T1000 (cell line): ENCODE measurements around the gene AFAP1L2.

Source experiments
- DNase-seq: peaks from one replicate; lab custom pipeline; 2025; ENCODE audit warnings: mixed read lengths; lab: John Stamatoyannopoulos, UW

Gene AFAP1L2

GRCh38 chr10:114266521-114266920 lies 137.8 kb downstream of the AFAP1L2 start:
- no peak for DNase-seq

DNA sequence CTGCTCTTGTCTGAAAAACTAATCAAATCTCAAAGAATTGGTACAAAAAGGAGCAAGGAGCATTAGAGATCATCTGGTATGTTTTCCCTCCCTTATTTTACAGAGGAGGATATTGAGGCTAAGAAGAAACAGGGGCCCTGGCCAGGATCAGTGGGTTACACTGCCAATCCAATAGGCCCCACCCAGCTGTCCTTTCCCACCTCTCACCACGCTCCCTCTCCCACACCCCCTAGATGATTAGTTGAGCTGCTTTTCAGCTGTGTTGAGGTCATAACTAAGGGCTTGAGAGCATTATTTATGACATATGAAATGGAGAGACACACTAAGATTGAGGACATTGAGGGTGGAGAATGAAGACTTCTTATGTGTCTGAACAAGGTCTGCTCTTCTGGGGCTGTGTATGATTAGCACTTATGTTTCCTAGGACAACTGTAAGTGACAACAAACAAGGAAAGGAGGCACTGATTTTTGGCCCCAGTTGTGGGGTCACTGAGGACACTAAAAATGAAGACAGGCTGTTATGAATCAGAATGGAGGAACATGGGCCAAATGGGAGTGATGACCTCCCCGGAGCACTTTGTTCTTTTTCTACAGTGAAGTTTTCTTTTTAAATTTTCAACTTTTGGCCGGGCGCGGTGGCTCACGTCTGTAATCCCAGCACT lies 138.8 kb downstream of the AFAP1L2 start:
- no peak for DNase-seq

GRCh38 chr10:114262496-114262895 lies 141.8 kb downstream of the AFAP1L2 start:
- DNase-seq: no peak

DNA sequence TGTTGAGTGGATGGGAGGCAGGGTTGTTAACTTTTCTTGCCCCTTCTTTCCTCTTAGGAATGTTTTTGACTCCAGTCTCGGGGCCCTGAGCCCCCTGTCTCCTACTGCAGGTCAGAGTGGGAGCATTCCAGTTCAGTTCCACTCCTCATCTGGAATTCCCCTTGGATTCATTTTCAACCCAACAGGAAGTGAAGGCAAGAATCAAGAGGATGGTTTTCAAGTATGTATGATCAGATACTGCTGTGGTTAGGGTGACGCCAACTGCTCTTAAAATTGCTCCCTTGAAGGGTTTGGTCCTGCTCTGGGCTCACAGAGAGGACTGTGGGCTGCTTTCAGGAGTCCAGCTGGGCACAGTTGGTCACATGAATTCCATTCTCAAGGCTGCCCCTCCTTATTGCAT lies 143.2 kb downstream of the AFAP1L2 start:
- no peak for DNase-seq

GRCh38 chr10:114260366-114260765 lies 143.9 kb downstream of the AFAP1L2 start:
- DNase-seq: no peak

DNA sequence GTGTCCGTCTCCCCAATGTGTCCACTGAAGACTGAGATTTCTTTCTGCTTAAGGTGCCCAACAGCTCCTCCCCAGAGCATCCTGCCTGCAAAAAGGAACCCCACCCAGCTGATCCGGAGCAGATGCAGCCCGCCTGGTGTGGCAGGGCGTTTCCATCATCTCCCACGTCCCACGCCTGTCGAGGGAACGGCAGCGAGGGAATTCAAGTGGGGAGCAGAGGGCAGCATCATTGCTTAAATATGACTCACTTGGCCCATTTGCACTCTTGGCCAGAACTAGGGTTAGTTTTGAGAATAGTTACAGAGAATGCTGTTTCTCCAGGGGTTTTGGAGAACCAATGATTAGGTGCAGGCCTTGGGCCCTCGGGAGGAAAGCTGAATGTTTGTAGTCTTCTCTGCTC lies 144.5 kb downstream of the AFAP1L2 start:
- DNase-seq: no peak

- DNase-seq: no peak
Measured at GRCh38 chr10:114258274-114258840, 145.9 kb downstream of the AFAP1L2 start.

GRCh38 chr10:114257498-114257897 lies 146.8 kb downstream of the AFAP1L2 start:
- DNase-seq: no peak

- DNase-seq: no peak
Measured at GRCh38 chr10:114256822-114257221, 147.5 kb downstream of the AFAP1L2 start.

- DNase-seq: no peak
Measured at GRCh38 chr10:114256008-114256765, 148.1 kb downstream of the AFAP1L2 start.

- no peak for DNase-seq
Measured at GRCh38 chr10:114255227-114255626, 149.1 kb downstream of the AFAP1L2 start.

DNA sequence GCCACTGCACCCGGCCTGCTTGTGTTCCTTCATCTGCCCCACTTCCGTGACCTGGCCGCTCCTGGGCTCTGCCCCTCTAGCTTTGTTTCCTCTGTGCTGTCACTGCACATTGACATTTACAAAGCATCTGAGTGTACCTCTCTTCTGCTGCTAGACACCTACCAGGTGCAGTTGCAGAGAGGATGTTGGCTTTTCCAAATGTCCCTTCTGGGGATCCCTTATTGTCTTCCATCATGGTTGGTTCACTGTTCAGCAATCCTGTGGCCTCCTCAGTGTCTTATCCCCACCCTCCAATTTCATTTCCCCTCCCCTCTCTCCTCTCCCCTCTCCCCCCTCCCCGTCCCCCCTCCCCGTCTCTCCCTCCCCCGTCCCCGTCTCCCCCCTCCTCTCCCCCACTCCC lies 151.4 kb downstream of the AFAP1L2 start:
- DNase-seq: no peak

- DNase-seq: no peak
Measured at GRCh38 chr10:114252092-114252491, 152.2 kb downstream of the AFAP1L2 start.

DNA sequence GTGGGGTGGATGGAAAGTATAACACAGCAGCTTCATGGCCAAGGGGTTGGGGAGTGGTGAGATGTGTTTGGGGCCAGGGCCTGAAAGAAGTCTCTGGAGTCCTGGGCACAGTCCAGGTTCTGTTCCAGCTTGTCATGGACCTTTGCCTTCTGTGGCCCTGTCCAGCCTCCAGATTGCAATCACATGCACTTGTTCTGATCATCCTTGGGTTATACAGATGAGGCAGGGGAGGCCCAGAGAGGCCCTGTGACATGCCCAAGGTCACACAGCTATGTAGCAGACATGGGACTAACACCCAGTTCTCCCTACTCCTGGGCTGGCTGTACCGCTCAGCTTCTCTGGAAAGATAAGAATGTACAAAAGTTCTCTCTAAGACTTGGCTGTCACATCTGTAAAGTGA lies 153.6 kb downstream of the AFAP1L2 start:
- DNase-seq: no peak

DNA sequence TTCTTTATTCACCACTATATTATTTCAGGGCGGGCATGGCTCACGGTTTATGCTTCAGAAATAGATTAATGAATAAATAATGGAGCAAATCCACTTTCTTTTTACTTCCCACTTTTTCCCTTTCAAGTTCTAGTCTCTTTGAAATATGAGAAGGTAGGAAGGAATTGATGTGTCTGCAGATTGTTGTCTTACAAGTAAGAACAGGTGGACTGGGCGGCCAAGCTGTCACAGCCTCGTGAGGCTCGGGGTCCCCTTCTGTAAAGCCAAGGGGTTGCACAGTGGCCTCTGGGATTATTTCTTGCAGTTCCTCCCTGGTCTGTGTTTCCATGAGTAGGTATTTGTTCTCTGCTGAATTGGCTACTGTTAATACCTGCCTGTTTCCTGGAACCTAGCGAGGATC lies 154.1 kb downstream of the AFAP1L2 start:
- DNase-seq: no peak

DNA sequence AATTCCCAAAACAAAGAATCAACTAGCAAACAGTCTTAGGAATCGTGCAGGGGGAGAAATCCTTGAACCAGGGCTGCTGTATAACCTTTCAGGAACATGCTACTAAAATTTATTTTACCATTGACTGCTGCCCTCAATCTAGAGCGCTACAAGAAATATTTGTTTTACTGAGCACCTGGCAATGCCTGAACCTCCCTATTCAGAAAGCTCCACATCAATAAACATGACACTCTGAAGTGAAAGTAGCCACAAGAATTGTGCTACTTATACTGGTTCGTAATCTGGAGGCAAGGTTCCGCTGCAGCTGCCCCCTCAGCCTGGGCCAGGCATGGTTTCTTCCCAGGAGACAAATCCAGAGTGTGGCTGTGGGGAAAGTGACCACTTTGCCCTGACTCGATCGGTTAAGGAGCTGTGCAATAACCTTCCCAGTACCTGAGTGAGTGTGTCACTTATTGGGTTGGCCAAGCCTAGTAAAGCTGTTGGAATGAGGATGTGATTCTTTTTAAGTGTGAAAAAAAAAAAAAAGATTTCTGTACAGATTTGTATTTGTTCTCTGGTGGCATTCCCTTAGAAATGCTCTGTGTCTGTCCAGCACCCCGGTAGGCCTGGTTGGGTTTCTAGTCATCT lies 157.5 kb downstream of the AFAP1L2 start:
- no peak for DNase-seq

GRCh38 chr10:114245121-114245791 lies 159.0 kb downstream of the AFAP1L2 start:
- peak; percentile 40 for DNase-seq
